HG02981 (cell line): ENCODE data around the gene DMWD.

Source experiments
- ATAC-seq: cut with Tn5 transposase; IDR thresholded peaks from one replicate; pipeline ENCODE4 v1.9.1; 2021; ENCODE audit warnings: mild to moderate bottlenecking, moderate library complexity; ENCODE audit not compliant: unreplicated experiment

The DMWD gene

GRCh38 chr19:45771311-45771933, 21.2 kb downstream of the DMWD start:
- no peak for ATAC-seq

- peak; percentile 53 for ATAC-seq
These were observed 22.2 kb downstream of the DMWD start for GRCh38 chr19:45770192-45771101.

GRCh38 chr19:45769821-45770191, 22.8 kb downstream of the DMWD start:
- no peak for ATAC-seq

GRCh38 chr19:45768984-45769782, 23.5 kb downstream of the DMWD start, which contains the start of gene SIX5:
TSS of gene SIX5 (minus strand) at chr19:45769252. CDS start at chr19:45768844, 408 bp downstream.
- ATAC-seq, result peak; percentile 56

GRCh38 chr19:45768655-45768983, 24.0 kb downstream of the DMWD start:
- no peak for ATAC-seq

GRCh38 chr19:45767881-45768654, 24.6 kb downstream of the DMWD start:
- no peak for ATAC-seq

- ATAC-seq, result no peak
These were observed 25.2 kb downstream of the DMWD start for GRCh38 chr19:45767410-45767880.

- ATAC-seq, result no peak
These were observed 25.7 kb downstream of the DMWD start for GRCh38 chr19:45766869-45767346.

GRCh38 chr19:45766296-45766868, 26.3 kb downstream of the DMWD start:
- ATAC-seq, result no peak

- ATAC-seq, result no peak
These were observed 26.8 kb downstream of the DMWD start for GRCh38 chr19:45765702-45766295.

- no peak for ATAC-seq
These were observed 27.5 kb downstream of the DMWD start for GRCh38 chr19:45764945-45765701.

GRCh38 chr19:45764475-45764874, 28.2 kb downstream of the DMWD start:
- no peak for ATAC-seq

GRCh38 chr19:45763691-45764294, 28.9 kb downstream of the DMWD start:
- ATAC-seq, result no peak

- no peak for ATAC-seq
These were observed 29.6 kb downstream of the DMWD start for GRCh38 chr19:45762870-45763631.

GRCh38 chr19:45761714-45762113, 30.9 kb downstream of the DMWD start:
- ATAC-seq, result no peak

- ATAC-seq, result no peak
These were observed 33.7 kb downstream of the DMWD start for GRCh38 chr19:45758921-45759320.

- no peak for ATAC-seq
These were observed 35.0 kb downstream of the DMWD start for GRCh38 chr19:45757695-45758094.

GRCh38 chr19:45754323-45754722, 38.3 kb downstream of the DMWD start:
- no peak for ATAC-seq
